H1 (cell line): ENCODE results near the gene ST13. TPM values are rescaled to one million over a fixed set of nuclear protein-coding genes. Genes with fewer than 3 reads are reported as not detected.
A peak's percentile ranks its signal among the peaks of the same experiment; 100 is the strongest.

Source experiments
- CTCF ChIA-PET: fragments of 300-600 bp; sonication (Branson Sonifier 250); formaldehyde crosslinking; loops from one replicate; lab custom pipeline; 2021; ENCODE audit not compliant: partially characterized antibody; lab: Charles Lee
- POLR2A ChIA-PET: fragments of 300-600 bp; sonication (Branson Sonifier 250); formaldehyde crosslinking; loops from one replicate; lab custom pipeline; 2021; ENCODE audit warnings: inconsistent platforms; ENCODE audit not compliant: partially characterized antibody; lab: Charles Lee
- DNase-seq, 2 experiments: peaks; one replicate each; pipeline versions ENCODE4 v3.0.0 to v3.0.0-alpha.2; 2010 to 2022; ENCODE audit warnings: low spot score in 2 of 2, low read depth in 1 of 2, mixed read lengths in 1 of 2
- FAIRE-seq: peaks from 2 replicates; lab custom pipeline; 2011; peaks lifted over from hg19 to GRCh38; lab: Jason Lieb, UNC
- H2AFZ ChIP-seq: 2 replicates; pipeline ENCODE4 v1.8.1; 2012; ENCODE audit warnings: low read length, inconsistent platforms
- H2AK5ac ChIP-seq: 2 replicates; pipeline ENCODE4 v1.6.1; 2013; ENCODE audit warnings: low read depth, low read length
- H2BK120ac ChIP-seq: replicated peaks from 2 replicates; pipeline ENCODE3; 2013; ENCODE audit warnings: low read depth, low read length, inconsistent platforms
- H2BK12ac ChIP-seq: 2 replicates; pipeline ENCODE4 v1.6.1; 2013; ENCODE audit warnings: low read depth, low read length
- H2BK15ac ChIP-seq: 2 replicates; pipeline ENCODE4 v1.6.1; 2013; ENCODE audit warnings: low read length
- H2BK20ac ChIP-seq: 2 replicates; pipeline ENCODE4 v1.6.1; 2013; ENCODE audit warnings: low read length
- H2BK5ac ChIP-seq: 2 replicates; pipeline ENCODE4 v1.6.1; 2013; ENCODE audit warnings: low read depth, low read length
- H3K14ac ChIP-seq: 2 replicates; pipeline ENCODE4 v1.6.1; 2013; ENCODE audit warnings: inconsistent platforms; ENCODE audit not compliant: insufficient read length
- H3K18ac ChIP-seq: 2 replicates; pipeline ENCODE4 v1.6.1; 2013; ENCODE audit warnings: low read length; ENCODE audit errors: extremely low read depth
- H3K23ac ChIP-seq: 2 replicates; pipeline ENCODE4 v1.6.1; 2013; ENCODE audit warnings: inconsistent platforms; ENCODE audit not compliant: insufficient read length
- H3K23me2 ChIP-seq: 2 replicates; pipeline ENCODE4 v1.6.1; 2013; ENCODE audit warnings: low read depth, low read length
- H3K27ac ChIP-seq: 2 replicates; pipeline ENCODE4 v1.6.1; 2011; ENCODE audit warnings: low read depth, low read length, inconsistent platforms
- H3K27me3 ChIP-seq, 4 experiments: replicated peaks in 1 of 4; 1 replicate in 1 of 4; 2 replicates in 3 of 4; pipeline versions ENCODE4 v1.6.1 to v1.8.1; 2011 to 2013; ENCODE audit warnings: low read length in 3 of 4, mild to moderate bottlenecking in 3 of 4, inconsistent platforms in 2 of 4, mixed read lengths in 2 of 4, moderate library complexity in 1 of 4; ENCODE audit not compliant: control insufficient read depth in 3 of 4, insufficient read depth in 3 of 4; ENCODE audit errors: extremely low read depth in 1 of 4
- H3K36me3 ChIP-seq, 4 experiments: 2 replicates each; pipeline versions ENCODE4 v1.6.1 to v1.8.1; 2011 to 2013; ENCODE audit warnings: mild to moderate bottlenecking in 4 of 4, low read length in 3 of 4, moderate library complexity in 2 of 4, control low read depth in 1 of 4, inconsistent platforms in 1 of 4; ENCODE audit not compliant: insufficient read depth in 4 of 4, control insufficient read depth in 2 of 4
- H3K4ac ChIP-seq: replicated peaks from 2 replicates; pipeline ENCODE3; 2013; ENCODE audit warnings: low read length, low read depth, mixed read lengths, inconsistent platforms; ENCODE audit not compliant: insufficient read length
- H3K4me1 ChIP-seq, 4 experiments: replicated peaks in 1 of 4; 1 replicate in 1 of 4; 2 replicates in 3 of 4; pipeline versions ENCODE4 v1.6.1 to v1.8.1; 2011 to 2013; ENCODE audit warnings: low read length in 3 of 4, inconsistent platforms in 2 of 4, mixed read lengths in 1 of 4; ENCODE audit not compliant: insufficient read depth in 4 of 4, control insufficient read depth in 3 of 4
- H3K4me2 ChIP-seq, 2 experiments: 2 replicates each; pipeline versions ENCODE4 v1.6.1 to v1.8.1; 2011 to 2013; ENCODE audit warnings: low read depth in 2 of 2, low read length in 2 of 2, control low read depth in 1 of 2, inconsistent platforms in 1 of 2, mild to moderate bottlenecking in 1 of 2; ENCODE audit not compliant: insufficient read depth in 1 of 2
- H3K4me3 ChIP-seq, 4 experiments: fragments of 200-600, 300-600 bp in 1 of 4; sonication (generic), shearing (Covaris generic), sonication (Bioruptor Twin) in 1 of 4; 2 replicates each; pipeline versions ENCODE4 v1.5.1 to v1.8.1; 2011 to 2016; ENCODE audit warnings: low read length in 4 of 4, low read depth in 3 of 4, control low read depth in 2 of 4, inconsistent platforms in 2 of 4, mild to moderate bottlenecking in 2 of 4, mixed read lengths in 1 of 4, moderate library complexity in 1 of 4; ENCODE audit not compliant: insufficient read depth in 2 of 4; ENCODE audit errors: extremely low read depth in 1 of 4
- H3K56ac ChIP-seq: replicated peaks from 2 replicates; pipeline ENCODE3; 2013; ENCODE audit warnings: low read depth, mild to moderate bottlenecking, mixed read lengths, low read length, inconsistent platforms; ENCODE audit not compliant: insufficient read length
- H3K79me1 ChIP-seq: 2 replicates; pipeline ENCODE4 v1.6.1; 2013; ENCODE audit warnings: low read depth, low read length, control low read depth
- H3K79me2 ChIP-seq, 2 experiments: 2 replicates each; pipeline versions ENCODE4 v1.6.1 to v1.8.1; 2012 to 2013; ENCODE audit warnings: low read length in 2 of 2, mild to moderate bottlenecking in 2 of 2, inconsistent platforms in 1 of 2; ENCODE audit not compliant: insufficient read depth in 2 of 2, control insufficient read depth in 1 of 2
- H3K9ac ChIP-seq, 4 experiments: replicated peaks in 1 of 4; 1 replicate in 1 of 4; 2 replicates in 3 of 4; pipeline versions ENCODE4 v1.6.1 to v1.8.1; 2011 to 2013; ENCODE audit warnings: low read depth in 3 of 4, low read length in 3 of 4, control low read depth in 2 of 4, mild to moderate bottlenecking in 2 of 4, moderate library complexity in 2 of 4, inconsistent platforms in 1 of 4; ENCODE audit errors: extremely low read depth in 1 of 4
- H3K9me3 ChIP-seq, 2 experiments: 2 replicates each; pipeline versions ENCODE4 v1.6.1 to v1.8.1; 2012 to 2013; ENCODE audit warnings: mild to moderate bottlenecking in 2 of 2, moderate library complexity in 2 of 2, control low read depth in 1 of 2, inconsistent platforms in 1 of 2, low read depth in 1 of 2, low read length in 1 of 2, mixed read lengths in 1 of 2; ENCODE audit not compliant: insufficient read depth in 2 of 2
- H4K20me1 ChIP-seq, 2 experiments: replicated peaks in 1 of 2; 2 replicates each; pipeline versions ENCODE3 to v1.8.1; 2011 to 2013; ENCODE audit warnings: inconsistent platforms in 2 of 2, low read length in 2 of 2, mild to moderate bottlenecking in 1 of 2; ENCODE audit not compliant: insufficient read depth in 2 of 2, control insufficient read depth in 1 of 2
- H4K5ac ChIP-seq: 2 replicates; pipeline ENCODE4 v1.6.1; 2013; ENCODE audit warnings: low read length, low read depth, mixed read lengths, inconsistent platforms; ENCODE audit not compliant: insufficient read length
- H4K8ac ChIP-seq: 2 replicates; pipeline ENCODE4 v1.8.0; 2013; ENCODE audit warnings: mild to moderate bottlenecking, moderate library complexity, low read length, inconsistent platforms; ENCODE audit not compliant: insufficient read depth; ENCODE audit errors: extremely low read depth
- H4K91ac ChIP-seq: replicated peaks from 2 replicates; pipeline ENCODE3; 2013; ENCODE audit warnings: low read length, mixed read lengths, inconsistent platforms; ENCODE audit not compliant: insufficient read length
- SIN3A ChIP-seq, 2 experiments: IDR thresholded peaks in 1 of 2; conservative IDR thresholded peaks in 1 of 2; 2 replicates each; pipeline ENCODE4 v1.6.1; 2011 to 2012; ENCODE audit warnings: low read length in 2 of 2, improper control_type of control experiment in 1 of 2, low read depth in 1 of 2, mild to moderate bottlenecking in 1 of 2
- WGBS, 2 experiments: shearing (Covaris generic) in 1 of 2; methylation state at CpG; one replicate each; pipeline versions ENCODE4 v1.1.6 to v1.1.7; 2013 to 2015; ENCODE audit warnings: low lambda C conversion rate in 2 of 2, mixed read lengths in 2 of 2, inconsistent platforms in 1 of 2, low coverage in 1 of 2, missing lambda C conversion rate in 1 of 2; ENCODE audit not compliant: insufficient replicate concordance in 2 of 2, insufficient coverage in 1 of 2, insufficient read length in 1 of 2; ENCODE audit errors: extremely low coverage in 1 of 2, missing lambda C conversion rate in 1 of 2; 5-methylcytosine and 5-hydroxymethylcytosine counted together
- polyA plus RNA-seq, 7 experiments: library from polyadenylated mRNA; depleted of rRNA in 3 of 7; stranded (reverse) in 5 of 7; unstranded in 2 of 7; fragments of >200 nt in 5 of 7; fragments of 200-250 nt in 2 of 7; gene quantifications; 1 replicate in 5 of 7; 2 replicates in 1 of 7; 4 replicates in 1 of 7; pipeline versions ENCODE4 v1.2.1 to v1.2.3, GENCODE V29; 2011 to 2013; ENCODE audit warnings: missing spikeins in 2 of 7, mixed read lengths in 2 of 7
- total RNA-seq: library from RNA; stranded (reverse); fragmentation: NEBNext Ultra II Directional; extraction: Animal tissue kit (Norgen Biotek cat#: 25700); gene quantifications from 2 replicates; pipeline ENCODE4 v1.2.1, GENCODE V29; 2021

The ST13 gene
- total and polyA plus RNA-seq, 2 of the 8 experiments (the other 6 are each of a cell fraction or from before 2014, with no cell fraction given): 52.0 to 305 TPM

GRCh38 chr22:40853961-40854360 lies 2.5 kb downstream of the ST13 start:
- Histone ChIP-seq H3K14ac (no peak overlapping the region), H2AFZ (no peak overlapping the region), H3K23ac (no peak overlapping the region), H2BK120ac (no peak overlapping the region), H4K8ac (no peak overlapping the region), H3K23me2 (peaks cover 8% of the 10 kb centered on the region), H4K20me1 (peaks cover 4 to 8% of the 10 kb centered on the region in 2 experiments), H3K4me3 (peak overlapping the region in 1 of 4 experiments; percentile 98; a peak in 2 of 8 replicates), H3K79me2 (peaks cover 44 to 88% of the 10 kb centered on the region in 2 experiments), H4K5ac (no peak overlapping the region), H2BK15ac (no peak overlapping the region), H2BK20ac (no peak overlapping the region), H3K36me3 (peaks cover 0 to 24% (median 1%) of the 10 kb centered on the region in 4 experiments; a peak in 3 of 8 replicates), H3K9me3 (no peaks in the 10 kb centered on the region), H2AK5ac (no peak overlapping the region), H3K4me2 (peak overlapping the region in 1 of 2 experiments; percentile 68; a peak in 1 of 4 replicates), H3K56ac (no peak overlapping the region), H4K91ac (no peak overlapping the region), H2BK5ac (no peak overlapping the region), H3K27me3 (no peaks in the 10 kb centered on the region), H3K9ac (no peak overlapping the region; a peak in 1 of 7 replicates), H3K4me1 (peaks cover 0 to 6% (median 0%) of the 10 kb centered on the region in 4 experiments; a peak in 2 of 7 replicates), H3K27ac (no peak overlapping the region), H3K18ac (no peak overlapping the region), H3K4ac (no peak overlapping the region), H2BK12ac (no peak overlapping the region), H3K79me1 (no peaks in the 10 kb centered on the region; the same call in 1 of the 2 replicates)
- WGBS, 2 experiments: 82% methylated on average over 3 of the region's 3 CpGs; no CpG with 5 or more reads in 1 of the 2 experiments
- no peak for DNase-seq
- ChIA-PET CTCF (interaction anchor here (0.7 to 1.5 kb wide), 2 partner anchors 35 to 68 kb away, joined by 3 to 4 read pairs; partner anchors contain the start of gene SLC25A17), POLR2A (interaction anchor here (0.5 to 1.1 kb wide), 3 partner anchors 13 to 239 kb away, joined by 3 to 4 read pairs (median 4); partner anchors contain the start of gene EP300)
- no peak for FAIRE-seq
- TF ChIP-seq SIN3A (conservative IDR thresholded peaks at IDR 0.05 in 1 of 2, IDR thresholded peaks at IDR 0.05 in 1 of 2; ENCODE audit: low read depth in 1 of 2, low read length in 2 of 2): no peak
